ENCODE measurements around the gene TMEM43. TPM values are rescaled to one million over a fixed set of nuclear protein-coding genes. Genes with fewer than 3 reads are reported as not detected.

The TMEM43 gene
- total and polyA plus RNA-seq, 10 of the 15 experiments (the other 5 are each of a cell fraction or from before 2014, with no cell fraction given) = 7.2 to 33.0 (median 18.5) TPM

DNA sequence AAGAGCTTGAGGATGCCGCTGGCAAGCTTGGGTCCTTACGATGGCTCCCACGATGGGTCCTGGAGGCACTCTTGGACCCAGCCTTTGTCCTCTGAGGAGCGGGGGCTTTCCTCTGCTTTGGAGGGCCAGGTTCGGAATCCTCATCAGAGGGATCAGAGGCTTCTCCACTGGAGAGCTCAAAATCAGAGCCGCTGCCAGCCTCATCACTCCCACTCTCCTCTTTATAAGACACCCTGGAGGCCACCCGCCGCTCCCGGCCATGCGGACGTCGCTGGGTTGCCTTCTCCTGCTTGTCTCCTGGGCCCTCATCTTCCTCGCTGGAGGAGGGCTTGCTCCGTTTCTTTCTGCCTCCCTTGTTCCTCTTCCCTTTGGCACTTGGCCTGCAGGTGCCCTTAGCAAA, 33.5 kb downstream of the TMEM43 start:
- Histone ChIP-seq H3K9ac (ENCODE audit: control insufficient read depth, insufficient read depth, low read length) (no peak overlapping the region), H2AFZ (ENCODE audit: control insufficient read depth, low read depth, low read length) (no peak overlapping the region), H3K79me2 (ENCODE audit: control insufficient read depth, insufficient read depth, low read length) (no peaks in the 10 kb centered on the region), H3K4me3 (no peak overlapping the region), H4K20me1 (ENCODE audit: control insufficient read depth, insufficient read depth) (no peaks in the 10 kb centered on the region), H3K27ac (ENCODE audit: control insufficient read depth, insufficient read depth) (no peak overlapping the region), H3K4me2 (ENCODE audit: control insufficient read depth, insufficient read depth) (no peak overlapping the region), H3K4me1 (ENCODE audit: control insufficient read depth, insufficient read depth, low read length) (no peaks in the 10 kb centered on the region), H3K27me3 (replicated peaks in 1 of 2; ENCODE audit: control insufficient read depth in 2 of 2, insufficient read depth in 2 of 2, low read length in 1 of 2) (no peaks in the 10 kb centered on the region), H3K9me3 (replicated peaks; ENCODE audit: control insufficient read depth, insufficient read depth, low read length) (peaks cover 9% of the 10 kb centered on the region; the same call in 2 of the 3 replicates), H3K36me3 (ENCODE audit: control insufficient read depth in 2 of 2, insufficient read depth in 2 of 2, low read length in 1 of 2) (peaks cover 9 to 44% of the 10 kb centered on the region in 2 experiments)
- ChIA-PET SMC1A (ENCODE audit: uncharacterized antibody, unreplicated experiment) (interaction anchor here (0.9 kb wide), 1 partner anchor 21 kb away, joined by 3 read pairs; no protein-coding TSS in a partner anchor), RAD21 (ENCODE audit: unreplicated experiment) (no interaction called here), POLR2A (interaction anchor here (0.9 kb wide), 1 partner anchor 20 kb away, joined by 3 read pairs; the partner anchor contains the start of genes LSM3 and XPC), CTCF (no interaction called here)
- BruUV-seq (replicated peaks) = no TSS peak
- intact Hi-C loops (cut with micrococcal nuclease; ENCODE audit: unreplicated experiment) = no loop called here
- FAIRE-seq = no peak
- no peak for DNase-seq (ENCODE audit: low read depth, low spot score)
- WGBS (ENCODE audit: insufficient coverage, insufficient replicate concordance, low lambda C conversion rate, missing lambda C conversion rate) = 95% methylated on average over 14 of the region's 14 CpGs
- in situ Hi-C loops (cut with MboI) = no loop called here
- TF ChIP-seq ZNF622 (IDR thresholded peaks at IDR 0.05) = no peak
- TF ChIP-seq, protein P1, sequence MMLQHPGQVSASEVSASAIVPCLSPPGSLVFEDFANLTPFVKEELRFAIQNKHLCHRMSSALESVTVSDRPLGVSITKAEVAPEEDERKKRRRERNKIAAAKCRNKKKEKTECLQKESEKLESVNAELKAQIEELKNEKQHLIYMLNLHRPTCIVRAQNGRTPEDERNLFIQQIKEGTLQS (IDR thresholded peaks at IDR 0.05; ENCODE audit: borderline replicate concordance, extremely low read depth, low read depth, low read length) = no peak
- no peak for TF ChIP-seq ZNF274 (IDR thresholded peaks at IDR 0.05; ENCODE audit: insufficient read depth, insufficient read length)
- no peak for TF ChIP-seq POU2F2 (IDR thresholded peaks at IDR 0.05; ENCODE audit: borderline replicate concordance, low read depth, low read length)
- ATAC-seq = no peak

DNA sequence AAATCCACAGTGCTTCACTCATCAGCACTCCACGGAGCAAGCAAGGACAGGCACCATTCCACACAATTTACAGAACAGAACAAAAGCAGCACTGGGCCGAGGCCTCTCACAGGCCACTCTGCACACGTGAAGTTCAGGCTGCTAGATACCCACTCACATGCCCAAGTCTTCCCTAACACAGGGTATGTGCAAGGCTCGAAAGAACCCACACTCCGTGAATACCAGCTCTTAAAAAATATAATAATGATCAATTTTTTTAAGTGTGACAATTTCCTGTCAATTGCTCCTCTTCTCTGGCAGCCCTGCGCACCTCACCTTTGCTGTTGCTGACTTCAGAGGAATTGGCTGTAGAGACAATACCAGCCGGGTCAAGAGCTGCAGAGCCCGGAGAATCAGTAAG, 34.6 kb downstream of the TMEM43 start:
- peaks cover 9% of the 10 kb centered on the region; the same call in 2 of the 3 replicates for H3K9me3 ChIP-seq (replicated peaks; ENCODE audit: control insufficient read depth, insufficient read depth, low read length)
- no peak overlapping the region for H3K9ac ChIP-seq (ENCODE audit: control insufficient read depth, insufficient read depth, low read length)
- 96% methylated on average over 8 of the region's 8 CpGs for WGBS (ENCODE audit: insufficient coverage, insufficient replicate concordance, low lambda C conversion rate, missing lambda C conversion rate)
- ATAC-seq (no peak), FAIRE-seq (no peak), DNase-seq (ENCODE audit: low read depth, low spot score) (no peak)
- ChIA-PET SMC1A (ENCODE audit: uncharacterized antibody, unreplicated experiment) (interaction anchor here (0.9 kb wide), 1 partner anchor 20 kb away, joined by 3 read pairs; no protein-coding TSS in a partner anchor), RAD21 (ENCODE audit: unreplicated experiment) (no interaction called here), CTCF (interaction anchor here (0.7 to 1.0 kb wide), 2 partner anchors 11 to 254 kb away, joined by 3 to 4 read pairs; no protein-coding TSS in a partner anchor), POLR2A (interaction anchor here (0.9 kb wide), 1 partner anchor 19 kb away, joined by 3 read pairs; the partner anchor contains the start of genes LSM3 and XPC)
- in situ Hi-C loops (cut with MboI) = no loop called here
- TF ChIP-seq NBN (IDR thresholded peaks at IDR 0.05) = no peak
- no peak for TF ChIP-seq IRF4 (IDR thresholded peaks at IDR 0.05; ENCODE audit: low read depth, low read length)
- no peak for TF ChIP-seq DPF2 (IDR thresholded peaks at IDR 0.05)
- TF ChIP-seq ZNF24 (IDR thresholded peaks at IDR 0.05) = no peak
- no peak for TF ChIP-seq IKZF1 (conservative IDR thresholded peaks at IDR 0.05)
- peaks cover 6 to 38% of the 10 kb centered on the region in 2 experiments for H3K36me3 ChIP-seq (ENCODE audit: control insufficient read depth in 2 of 2, insufficient read depth in 2 of 2, low read length in 1 of 2)
- no peaks in the 10 kb centered on the region for H3K4me1 ChIP-seq (ENCODE audit: control insufficient read depth, insufficient read depth, low read length)
- no peaks in the 10 kb centered on the region for H4K20me1 ChIP-seq (ENCODE audit: control insufficient read depth, insufficient read depth)
- no peaks in the 10 kb centered on the region for H3K27me3 ChIP-seq (replicated peaks in 1 of 2; ENCODE audit: control insufficient read depth in 2 of 2, insufficient read depth in 2 of 2, low read length in 1 of 2)
- H2AFZ ChIP-seq (ENCODE audit: control insufficient read depth, low read depth, low read length) = no peak overlapping the region
- no peak overlapping the region for H3K27ac ChIP-seq (ENCODE audit: control insufficient read depth, insufficient read depth)
- no peak overlapping the region for H3K4me2 ChIP-seq (ENCODE audit: control insufficient read depth, insufficient read depth)
- H3K4me3 ChIP-seq = no peak overlapping the region
- intact Hi-C loops (cut with micrococcal nuclease; ENCODE audit: unreplicated experiment) = no loop called here
- no peaks in the 10 kb centered on the region for H3K79me2 ChIP-seq (ENCODE audit: control insufficient read depth, insufficient read depth, low read length)
- no TSS peak for BruUV-seq (replicated peaks)
